ENCODE results near the gene MPDZ.

The MPDZ gene

DNA sequence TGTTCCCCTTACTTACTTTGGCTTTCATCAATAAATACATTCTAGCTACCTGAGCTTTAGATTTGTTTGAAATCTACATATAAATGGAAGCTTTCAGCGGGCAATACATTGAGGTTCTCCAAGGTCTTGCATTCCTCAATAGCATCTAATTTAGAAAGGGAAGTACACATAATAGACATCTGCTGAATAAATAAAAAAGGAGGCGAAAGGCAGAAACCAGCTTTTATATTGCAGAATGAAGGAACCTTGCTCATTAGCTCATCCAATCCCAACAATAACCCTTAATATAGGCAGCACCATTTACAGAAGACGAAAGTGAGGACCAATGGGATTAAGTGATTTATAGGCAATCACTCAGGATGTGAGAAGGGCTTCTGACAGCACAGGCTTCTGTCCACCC is 147.5 kb downstream of the MPDZ start:
- DNase-seq: no peak

DNA sequence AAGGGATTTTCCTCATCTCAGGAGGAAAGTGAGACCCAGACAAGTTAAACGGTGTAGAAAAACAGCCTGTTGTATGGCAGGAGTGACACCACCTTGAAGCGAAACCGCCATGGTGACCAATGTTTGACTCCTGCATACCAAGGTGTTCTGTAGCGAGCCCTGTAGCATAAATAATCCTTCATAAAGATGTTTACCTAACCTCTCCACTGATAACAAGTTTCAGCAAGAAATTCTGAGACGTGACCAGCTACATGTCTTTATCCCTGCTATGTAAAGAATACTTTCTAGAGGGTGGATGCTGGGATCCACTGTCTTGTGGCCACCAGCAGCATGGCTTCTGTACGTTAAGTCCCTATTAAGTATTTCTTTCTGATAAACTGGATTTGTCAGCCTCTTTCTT is 148.1 kb downstream of the MPDZ start:
- DNase-seq: no peak

DNA sequence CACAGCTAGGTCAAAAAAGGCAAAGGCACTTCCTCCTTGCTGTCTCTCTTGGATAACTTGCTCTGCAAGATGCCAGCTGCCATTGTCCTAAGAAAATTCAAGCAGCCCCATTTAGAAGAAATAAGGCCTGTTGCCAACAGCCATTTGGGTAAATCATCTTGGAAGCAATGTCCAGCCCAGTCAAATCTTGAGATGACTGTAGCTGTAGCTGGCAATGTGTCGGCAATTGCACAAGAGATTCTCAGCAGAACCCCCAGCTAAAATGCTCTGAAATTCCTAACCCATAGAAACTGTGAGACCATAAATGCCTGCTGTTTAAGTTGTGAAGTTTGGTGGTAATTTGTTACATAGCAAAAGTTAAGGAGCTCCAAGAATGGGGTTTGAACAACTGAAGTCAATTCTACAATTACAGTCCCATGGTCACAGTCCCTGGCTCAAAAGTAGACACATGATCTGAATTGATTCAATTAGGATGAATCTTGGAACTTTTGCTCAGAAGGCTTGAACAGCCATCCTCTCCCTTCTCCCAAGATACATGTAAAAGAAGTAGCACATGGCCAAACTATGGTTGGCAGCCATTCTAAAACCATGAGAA is 151.1 kb downstream of the MPDZ start:
- no peak for DNase-seq

DNA sequence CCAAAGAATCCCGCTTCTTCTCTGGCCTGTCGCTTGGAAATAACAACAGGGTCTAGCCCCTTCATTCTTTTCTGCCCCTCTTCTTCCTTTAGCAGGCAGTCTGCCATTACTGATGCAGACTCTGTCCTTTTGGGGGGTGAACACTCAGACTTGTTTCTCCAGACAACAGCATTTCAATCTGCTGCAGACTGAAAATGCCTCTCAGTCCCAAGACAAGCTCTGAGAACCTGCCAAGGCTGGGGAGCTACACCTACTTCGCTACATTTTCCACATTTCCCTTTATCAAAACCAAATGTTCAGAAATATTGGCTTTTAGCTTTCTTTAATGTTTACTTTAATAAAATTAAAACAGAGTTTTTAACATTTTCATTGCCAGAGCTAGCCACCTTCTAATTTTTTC is 152.4 kb downstream of the MPDZ start:
- no peak for DNase-seq

DNA sequence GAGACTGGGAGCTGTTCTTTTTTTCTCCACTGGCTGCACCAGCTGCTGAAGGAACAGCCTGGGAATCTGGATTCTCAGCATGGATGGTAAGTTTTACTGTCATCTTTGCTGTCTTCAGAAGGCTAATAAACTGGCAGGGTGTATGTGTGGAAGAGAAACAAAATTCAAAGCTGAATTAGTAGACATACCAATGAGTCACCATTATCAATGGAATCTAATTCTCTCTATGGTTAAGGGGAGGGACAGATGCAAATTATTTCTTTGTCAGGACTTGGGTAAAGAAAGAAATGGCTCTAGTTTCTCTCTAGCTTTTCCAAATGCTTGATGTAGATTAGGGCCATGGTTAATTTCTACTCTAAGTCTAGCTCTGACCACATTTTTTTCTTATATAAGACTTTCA is 154.2 kb downstream of the MPDZ start:
- no peak for DNase-seq

DNA sequence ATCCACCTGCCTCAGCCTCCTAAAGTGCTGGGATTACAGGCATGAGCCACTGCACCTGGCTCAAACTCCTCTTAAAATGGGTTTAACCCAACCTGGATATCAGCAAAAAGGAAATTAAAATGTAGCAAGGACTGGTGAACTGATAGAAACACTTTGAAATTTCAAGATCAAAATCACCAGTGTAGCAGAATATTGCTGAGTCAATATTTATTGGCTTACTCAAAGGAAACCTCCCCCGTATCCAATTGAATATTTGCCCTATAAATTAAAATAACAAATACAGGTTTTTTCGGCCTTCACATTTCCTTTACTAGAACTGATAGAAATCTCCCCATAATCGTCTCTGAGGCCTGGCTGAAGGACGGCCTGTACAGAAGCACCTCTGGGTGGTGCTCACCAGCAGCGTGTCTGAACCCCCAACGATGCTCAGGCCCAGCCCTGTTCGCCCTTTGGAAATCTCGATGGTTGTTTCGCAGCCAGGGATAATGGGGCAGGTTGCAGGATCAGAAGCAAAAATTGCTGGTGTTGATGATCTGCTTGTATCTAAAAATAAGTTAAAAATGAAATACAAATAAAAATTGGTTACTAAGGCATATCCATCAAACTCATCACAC is 156.6 kb downstream of the MPDZ start:
- no peak for DNase-seq

DNA sequence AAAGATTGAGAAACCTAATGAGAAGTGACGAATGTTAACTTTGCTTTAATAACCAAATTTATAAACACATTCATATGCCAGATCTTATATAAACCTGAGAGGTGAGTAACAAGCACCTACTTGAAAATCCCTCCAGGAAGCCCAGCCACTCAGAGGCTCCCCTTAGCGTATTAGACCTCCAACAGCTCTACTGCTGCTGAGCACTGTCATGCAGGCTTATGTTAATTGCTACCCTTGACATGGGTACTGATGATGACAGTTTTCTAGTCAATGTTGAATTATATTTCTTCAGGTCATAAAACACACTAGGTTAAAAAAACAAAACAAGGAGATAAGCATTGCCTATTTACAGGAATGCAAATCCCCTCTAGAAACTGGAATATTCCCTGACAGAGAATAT is 161.2 kb downstream of the MPDZ start:
- DNase-seq: no peak

DNA sequence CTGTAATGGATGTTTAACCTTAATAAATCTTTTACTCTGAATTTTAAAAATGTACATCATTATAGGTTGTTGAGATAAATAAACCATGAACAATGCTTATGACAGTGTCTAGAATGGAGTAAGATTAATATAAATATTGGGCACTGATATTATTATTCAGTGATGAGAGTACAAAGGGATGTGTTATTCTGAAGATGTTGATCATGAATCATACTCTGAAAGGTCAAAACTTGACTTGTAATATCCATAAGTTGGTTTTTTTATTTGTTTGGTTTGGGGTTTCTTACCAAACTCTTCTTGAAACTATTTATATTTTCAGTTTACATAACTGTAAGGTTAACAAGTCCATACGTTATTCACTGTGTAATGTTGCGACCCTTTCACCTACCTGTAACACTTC is 163.2 kb downstream of the MPDZ start:
- DNase-seq: no peak

DNA sequence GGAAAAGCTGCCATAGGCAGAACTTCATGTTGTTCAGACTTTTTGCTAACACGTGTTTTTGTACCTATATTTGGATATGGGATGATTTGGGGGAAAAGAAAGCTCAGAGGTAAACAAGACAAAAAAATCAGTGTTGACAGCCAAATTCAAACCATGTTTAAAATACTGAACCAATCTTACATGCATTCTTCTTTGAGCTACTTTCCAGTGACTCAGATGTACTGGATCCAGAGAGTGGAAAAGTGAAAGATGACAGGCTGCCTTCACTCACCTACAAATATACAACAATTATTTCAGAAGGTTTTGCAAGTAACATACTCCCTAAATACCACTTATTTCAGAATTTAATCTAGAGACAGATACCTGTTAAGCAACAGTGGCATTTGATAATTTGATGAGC is 165.7 kb downstream of the MPDZ start:
- DNase-seq: no peak

DNA sequence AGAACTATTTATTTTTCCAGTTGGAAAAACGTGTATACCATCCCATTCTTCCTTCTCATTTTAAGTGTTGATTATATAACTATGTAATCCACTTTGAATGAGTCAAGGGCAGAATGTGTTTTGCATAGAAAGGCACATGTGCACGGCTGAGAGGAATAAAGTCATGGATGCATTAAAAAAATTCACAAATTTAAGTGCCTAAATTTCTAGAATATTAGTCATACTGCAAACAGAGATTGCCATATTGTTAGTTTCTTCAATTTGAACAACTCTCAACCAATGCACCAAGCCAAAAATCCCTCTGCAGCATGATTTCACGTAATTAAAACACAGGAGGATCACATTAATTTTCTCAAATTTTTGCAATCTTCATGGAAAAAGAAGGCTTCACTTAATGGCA is 166.3 kb downstream of the MPDZ start:
- no peak for DNase-seq

DNA sequence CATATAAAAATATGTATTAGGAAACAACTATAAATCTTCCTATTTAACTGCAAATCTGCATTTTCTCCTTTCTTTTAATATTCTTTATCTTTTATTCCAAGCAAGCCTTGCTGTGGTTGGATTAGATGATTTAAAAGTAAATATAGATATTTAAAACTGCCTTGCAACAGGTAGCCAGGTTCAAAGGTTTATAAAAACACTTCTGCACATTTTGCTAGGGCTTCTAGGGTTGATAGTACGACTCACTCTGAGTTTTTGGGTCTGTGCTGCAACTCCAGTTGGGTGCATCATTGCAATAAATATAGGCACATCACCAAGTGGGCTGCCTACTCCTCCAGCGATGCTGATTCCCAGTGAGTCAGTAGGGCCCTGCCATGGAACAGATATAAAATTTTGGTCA is 167.7 kb downstream of the MPDZ start:
- no peak for DNase-seq

DNA sequence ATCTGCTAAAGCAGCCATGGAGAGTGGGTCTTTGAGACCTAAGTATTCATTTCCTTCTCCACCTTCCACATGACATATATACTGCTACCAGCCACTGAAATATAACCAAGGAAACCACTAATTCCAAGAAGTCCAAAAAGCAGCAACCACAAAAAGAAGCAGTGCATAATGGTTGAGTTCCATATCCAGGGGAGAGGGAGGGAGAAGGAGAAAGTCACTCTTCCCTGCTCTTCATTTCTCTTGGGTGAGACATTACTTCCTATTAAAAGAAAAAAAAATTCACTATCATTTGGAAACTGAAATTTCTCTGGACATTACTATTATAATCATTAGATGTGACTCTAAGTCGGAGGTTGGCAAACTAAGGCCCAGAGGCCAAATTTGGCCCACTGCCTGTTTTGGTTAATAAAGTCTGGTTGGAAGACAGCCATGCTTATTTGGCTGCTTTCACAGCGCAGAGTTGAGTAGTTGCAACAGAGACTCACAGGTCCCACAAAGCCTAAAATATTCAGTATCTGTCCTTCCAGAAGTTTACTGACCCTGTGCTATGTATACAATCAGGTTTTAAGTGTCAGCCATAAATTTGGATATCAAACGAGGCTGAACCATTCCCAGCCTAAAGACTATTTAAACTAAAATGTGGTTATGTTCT is 168.6 kb downstream of the MPDZ start:
- DNase-seq: no peak

DNA sequence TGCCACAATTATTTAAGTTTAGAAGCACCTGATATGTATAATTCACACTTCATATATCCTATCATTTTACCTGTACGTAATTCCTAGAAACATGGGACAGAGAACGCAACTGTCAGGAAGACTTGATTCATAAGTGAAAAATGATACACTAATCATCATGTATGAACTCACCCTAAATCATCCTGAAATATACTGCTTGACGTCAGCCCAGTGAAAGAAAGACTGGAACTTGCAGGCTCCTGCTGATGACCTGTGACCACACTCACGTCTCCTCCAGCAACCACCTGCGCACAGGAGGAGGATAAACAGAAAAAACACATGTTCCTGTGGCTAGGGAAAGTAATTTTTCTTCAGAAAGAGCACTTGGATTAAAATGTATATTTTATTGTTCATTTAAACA is 169.7 kb downstream of the MPDZ start:
- DNase-seq: peak; percentile 23

DNA sequence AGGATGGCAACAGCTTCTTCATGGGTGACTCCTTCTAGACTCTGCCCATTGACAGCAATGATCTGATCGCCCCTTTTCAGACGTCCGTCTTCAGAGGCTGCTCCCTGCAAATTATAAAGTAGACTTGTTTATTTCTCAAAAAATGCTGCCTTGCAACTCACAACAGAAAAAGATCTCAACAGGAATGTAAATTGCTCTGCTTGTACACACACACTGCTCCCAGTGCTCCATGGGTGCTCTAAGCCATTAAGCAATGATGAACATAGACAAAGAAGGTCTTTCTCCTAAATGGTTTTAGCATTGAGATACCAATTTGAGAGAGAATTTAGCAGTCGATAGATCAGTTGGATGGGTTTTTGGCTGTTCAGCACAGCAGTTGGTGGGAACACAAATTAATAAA is 172.5 kb downstream of the MPDZ start:
- DNase-seq: no peak

DNA sequence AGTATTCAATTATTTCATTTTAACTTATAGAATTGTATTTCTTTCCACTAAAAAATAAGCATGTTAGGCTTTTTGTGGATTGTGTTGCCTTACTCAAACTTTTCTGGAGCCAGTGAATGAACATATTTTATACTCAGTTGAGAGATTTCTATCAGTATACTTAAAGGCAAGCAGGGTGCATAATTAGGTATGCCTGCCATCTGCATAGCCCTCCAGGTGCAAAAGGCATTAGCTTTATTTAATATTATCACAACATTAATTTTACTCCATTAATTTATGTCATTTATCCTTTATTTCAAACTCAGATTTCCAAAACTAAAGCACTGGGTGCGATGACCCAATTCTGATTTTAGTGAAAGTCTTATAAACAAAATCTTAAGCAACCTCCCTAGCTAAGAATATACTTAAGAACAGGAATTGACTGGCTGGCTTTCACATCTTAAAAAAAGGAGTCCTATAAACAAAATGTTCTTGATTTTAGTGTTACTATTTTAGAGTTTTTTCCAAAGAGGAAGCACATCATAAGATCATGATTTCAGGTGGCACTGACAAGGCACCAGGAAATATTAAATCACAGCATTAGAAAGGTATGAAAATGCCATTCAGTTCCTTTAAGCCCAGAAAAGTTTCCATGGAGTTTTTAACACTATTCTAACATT is 178.4 kb downstream of the MPDZ start:
- DNase-seq: no peak

DNA sequence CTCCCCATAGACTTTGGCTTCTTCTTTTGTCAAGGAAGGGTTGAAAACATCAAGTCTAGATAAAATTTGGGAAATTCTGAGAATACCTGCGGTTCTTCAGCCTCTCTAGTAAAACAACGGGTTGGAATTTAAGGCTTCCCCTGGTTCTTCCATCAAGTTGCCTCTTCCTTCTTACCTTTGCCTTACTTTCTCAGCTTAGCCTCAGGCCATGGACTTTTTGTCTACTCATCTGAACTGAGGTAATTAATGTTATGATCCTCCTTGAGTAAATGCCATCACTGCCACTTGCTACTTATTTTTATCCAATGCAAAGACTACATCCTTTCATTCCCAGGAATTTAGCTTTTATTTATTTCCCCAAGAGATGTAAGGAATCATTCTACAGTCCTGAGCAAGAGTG is 184.4 kb downstream of the MPDZ start:
- DNase-seq: no peak

DNA sequence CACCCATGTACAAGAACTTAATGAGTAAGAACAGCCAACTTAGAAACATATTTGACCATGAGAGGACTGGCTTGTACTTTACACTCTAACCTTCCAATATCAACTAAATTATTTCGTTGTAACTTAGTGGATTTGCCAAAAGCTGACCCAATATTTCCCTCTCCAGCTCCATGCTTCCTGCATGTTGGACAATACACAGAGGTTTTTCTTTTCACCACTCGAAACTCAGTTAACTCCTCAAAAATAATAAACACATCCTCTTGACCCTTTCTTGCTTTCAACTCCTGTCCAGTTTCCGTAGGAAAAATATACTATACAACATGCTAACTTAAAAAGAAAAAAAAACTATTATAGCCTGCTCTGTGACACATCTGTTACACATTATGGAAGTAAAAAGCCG is 188.9 kb downstream of the MPDZ start:
- no peak for DNase-seq

DNA sequence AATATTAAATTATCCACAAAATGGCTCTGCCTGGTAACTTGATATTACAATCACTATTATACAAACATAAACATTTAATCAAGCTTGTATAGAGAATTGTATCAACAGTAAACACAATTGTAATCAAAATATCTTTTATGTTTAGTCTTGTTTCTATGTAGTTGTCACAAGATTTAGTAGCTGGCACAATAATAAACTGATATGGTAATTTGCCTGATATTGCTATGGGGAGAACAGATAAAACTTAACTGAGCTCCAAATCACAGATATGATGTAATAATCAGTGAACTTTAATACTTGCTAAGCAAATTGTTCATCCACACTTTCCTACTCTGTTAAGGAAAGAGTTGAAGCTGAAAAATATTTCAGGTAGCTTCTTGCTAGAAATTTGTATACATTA is 189.8 kb downstream of the MPDZ start:
- no peak for DNase-seq

DNA sequence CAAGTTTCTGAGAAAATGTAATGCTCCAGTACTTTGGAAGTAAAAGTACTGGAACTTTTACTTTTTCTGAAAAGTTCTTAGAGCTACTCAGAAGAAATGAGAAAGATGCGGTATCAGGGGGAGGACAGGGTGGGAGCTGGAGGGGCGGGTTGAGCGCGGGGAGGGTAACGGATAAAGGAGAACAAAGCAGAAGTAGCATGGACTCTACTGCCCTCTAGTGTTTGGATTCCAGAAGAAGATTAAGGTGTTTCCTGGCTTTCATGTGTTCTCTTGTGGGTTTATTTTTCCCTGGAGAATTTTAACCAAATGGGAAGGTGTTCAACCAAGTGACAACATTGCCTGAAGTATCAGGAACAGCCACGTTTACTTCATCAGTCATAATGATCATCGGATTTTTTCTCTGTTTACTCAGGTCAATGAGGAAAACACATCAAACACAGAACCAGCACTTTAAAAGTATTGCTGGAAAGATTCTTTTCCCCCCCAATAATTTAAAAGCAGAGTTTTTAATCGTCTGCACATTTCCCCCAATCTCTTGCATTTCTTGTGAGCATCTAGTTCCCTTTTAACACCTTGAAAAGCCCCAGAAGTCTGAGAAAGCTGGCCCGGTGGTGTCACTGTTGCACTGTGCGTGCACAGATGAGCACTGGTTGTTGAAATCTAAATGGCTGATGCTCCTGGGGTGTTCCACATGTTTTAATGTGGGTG is 190.6 kb downstream of the MPDZ start:
- DNase-seq: peak; percentile 11

DNA sequence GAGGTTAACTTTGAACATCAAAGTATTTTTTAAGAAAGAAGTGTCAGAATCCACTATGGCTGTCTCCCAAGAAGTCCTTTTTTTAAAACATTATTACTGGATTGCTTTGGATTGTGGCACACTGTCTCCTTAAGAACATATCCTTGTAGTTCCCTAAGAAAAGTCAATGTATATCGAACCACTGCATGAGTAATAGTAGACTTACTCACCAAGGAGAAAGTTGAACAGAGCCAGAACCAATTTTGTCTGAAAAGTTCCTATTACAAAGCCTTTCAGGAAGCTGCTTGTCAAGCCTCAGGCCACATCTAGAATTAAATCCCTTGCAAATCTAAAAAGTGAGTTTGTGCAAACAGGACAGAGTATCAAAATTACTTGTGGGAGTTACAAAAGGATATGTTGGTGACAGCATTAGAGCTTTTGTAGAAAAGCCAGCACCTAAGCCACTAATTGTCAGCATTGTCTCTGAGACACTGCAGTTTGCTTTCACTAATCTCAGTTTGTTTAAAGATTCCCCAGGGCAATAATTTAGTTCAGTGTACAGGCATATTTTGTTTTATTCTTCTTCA is 195.4 kb downstream of the MPDZ start:
- DNase-seq: no peak

DNA sequence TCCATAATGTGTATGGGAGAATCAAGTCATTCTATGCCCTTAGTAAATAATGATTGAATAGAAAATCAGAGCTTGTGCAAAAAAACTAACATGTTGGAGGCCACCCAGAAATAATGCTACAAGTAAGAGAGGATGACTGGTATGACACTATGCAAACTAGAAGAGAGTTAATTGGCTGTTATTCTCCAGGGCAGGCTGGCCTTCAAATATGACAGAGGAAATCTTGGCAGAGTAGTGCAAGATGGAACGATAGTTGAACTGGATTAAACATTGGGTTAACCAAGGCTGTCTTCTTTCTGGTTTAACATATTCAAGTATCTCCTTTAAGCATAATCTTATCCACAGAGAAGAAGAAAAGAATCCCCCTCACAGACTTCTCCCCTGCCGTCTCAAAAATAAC is 196.1 kb downstream of the MPDZ start:
- no peak for DNase-seq

DNA sequence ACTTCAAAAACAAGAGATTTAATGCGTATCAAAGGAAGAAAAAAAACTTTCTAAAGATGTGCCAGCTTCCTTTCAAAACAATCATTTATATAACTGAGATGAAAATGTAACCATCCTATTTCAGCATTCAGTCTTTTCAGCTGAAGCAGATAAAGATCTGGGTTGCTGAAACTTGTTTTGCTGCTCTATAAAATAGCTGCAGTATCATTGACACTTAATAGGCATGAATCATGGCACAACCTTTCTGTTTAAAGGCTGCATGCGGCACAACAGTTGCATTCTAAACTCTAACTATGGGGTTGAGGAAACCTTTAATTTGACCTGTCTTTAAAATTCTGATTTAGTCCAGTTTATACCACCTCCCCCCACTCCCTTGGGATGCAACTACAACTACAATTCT is 196.7 kb downstream of the MPDZ start:
- DNase-seq: no peak

DNA sequence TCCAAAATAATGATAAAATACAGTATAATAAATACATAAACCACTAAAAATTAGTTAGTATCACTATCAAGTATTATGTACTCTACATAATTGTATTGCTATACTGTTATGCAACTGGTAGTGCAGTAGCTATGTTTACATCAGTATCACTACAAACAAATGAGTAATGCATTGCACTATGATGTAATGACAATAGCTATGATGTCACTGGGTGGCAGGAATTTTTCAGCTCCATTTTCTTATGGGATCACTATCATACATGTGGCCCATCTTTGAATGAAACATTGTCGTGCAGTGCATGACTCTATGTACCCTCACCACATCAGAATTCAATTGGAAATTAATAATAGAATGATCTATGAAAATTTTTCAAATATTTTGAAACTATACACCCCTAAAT is 201.3 kb downstream of the MPDZ start:
- no peak for DNase-seq

Data from SHP77 treated with DMSO at 0.1 percent for 48 hours (cell line).